H1 (cell line): ENCODE results near the gene PTPRD. TPM values are rescaled to one million over a fixed set of nuclear protein-coding genes. Genes with fewer than 3 reads are reported as not detected.

Experiments used
- BCL11A ChIP-seq, 2 experiments: IDR thresholded peaks; one replicate each; pipeline ENCODE4 v1.6.1; 2011; ENCODE audit warnings: low read depth in 2 of 2, low read length in 2 of 2, mild to moderate bottlenecking in 2 of 2
- RAD21 ChIP-seq, 2 experiments: IDR thresholded peaks in 1 of 2; conservative IDR thresholded peaks in 1 of 2; 2 replicates each; pipeline ENCODE4 v1.6.1; 2011; ENCODE audit warnings: low read depth in 2 of 2, low read length in 2 of 2, improper control_type of control experiment in 1 of 2, inconsistent platforms in 1 of 2, mild to moderate bottlenecking in 1 of 2, moderate library complexity in 1 of 2
- SIRT6 ChIP-seq: IDR thresholded peaks from one replicate; pipeline ENCODE4 v1.7.1; 2012; ENCODE audit warnings: low read length, inconsistent platforms
- TBP ChIP-seq: IDR thresholded peaks from 2 replicates; pipeline ENCODE4 v1.6.1; 2011; ENCODE audit warnings: low read depth, low read length, improper control_type of control experiment
- polyA plus RNA-seq, 7 experiments: library from polyadenylated mRNA; depleted of rRNA in 3 of 7; stranded (reverse) in 5 of 7; unstranded in 2 of 7; fragments of >200 nt in 5 of 7; fragments of 200-250 nt in 2 of 7; gene quantifications; 1 replicate in 5 of 7; 2 replicates in 1 of 7; 4 replicates in 1 of 7; pipeline versions ENCODE4 v1.2.1 to v1.2.3, GENCODE V29; 2011 to 2013; ENCODE audit warnings: missing spikeins in 2 of 7, mixed read lengths in 2 of 7
- total RNA-seq: library from RNA; stranded (reverse); fragmentation: NEBNext Ultra II Directional; extraction: Animal tissue kit (Norgen Biotek cat#: 25700); gene quantifications from 2 replicates; pipeline ENCODE4 v1.2.1, GENCODE V29; 2021

The PTPRD gene
- total and polyA plus RNA-seq, 2 of the 8 experiments (the other 6 are each of a cell fraction or from before 2014, with no cell fraction given): 17.2 to 77.0 TPM

- no peak for TF ChIP-seq RAD21 (IDR thresholded peaks at IDR 0.05 in 1 of 2, conservative IDR thresholded peaks at IDR 0.05 in 1 of 2; ENCODE audit: low read depth in 2 of 2, low read length in 2 of 2)
- TF ChIP-seq TBP: no peak
- no peak for TF ChIP-seq SIRT6
- TF ChIP-seq BCL11A (IDR thresholded peaks at IDR 0.05; ENCODE audit: low read depth in 2 of 2, low read length in 2 of 2): no peak
- TF ChIP-seq, all 59 proteins: peak for 0
Measured at GRCh38 chr9:8351436-8351835, 2261.4 kb downstream of the PTPRD start (continued).
